ENCODE data around the gene ZNF844. TPM values are rescaled to one million over a fixed set of nuclear protein-coding genes. Genes with fewer than 3 reads are reported as not detected.
A peak's percentile ranks its signal among the peaks of the same experiment; 100 is the strongest.

Gene ZNF844
- total RNA-seq, 1 donor: 2.0 TPM

DNA sequence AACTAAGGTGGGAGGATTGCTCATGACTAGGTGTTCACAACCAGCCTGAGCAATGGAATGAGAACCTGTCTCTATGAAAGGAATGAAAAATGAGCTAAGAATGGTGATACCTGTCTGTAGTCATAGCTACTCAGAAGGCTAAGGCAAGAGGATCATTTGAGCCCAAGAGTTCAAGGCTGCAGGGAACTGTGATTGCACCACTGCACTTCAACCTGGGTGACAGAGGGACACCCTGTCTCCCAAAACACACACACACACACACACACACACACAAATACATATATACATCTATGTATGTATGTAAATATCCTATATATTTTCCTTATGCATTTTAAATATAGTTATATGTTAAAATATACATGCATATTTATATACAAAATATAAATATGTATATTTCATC, 21.6 kb upstream of the ZNF844 start:
- no peak for DNase-seq (ENCODE audit: low read depth)
- no peak overlapping the region for H3K4me3 ChIP-seq (ENCODE audit: low read depth, low read length)
- TF ChIP-seq, protein P1, sequence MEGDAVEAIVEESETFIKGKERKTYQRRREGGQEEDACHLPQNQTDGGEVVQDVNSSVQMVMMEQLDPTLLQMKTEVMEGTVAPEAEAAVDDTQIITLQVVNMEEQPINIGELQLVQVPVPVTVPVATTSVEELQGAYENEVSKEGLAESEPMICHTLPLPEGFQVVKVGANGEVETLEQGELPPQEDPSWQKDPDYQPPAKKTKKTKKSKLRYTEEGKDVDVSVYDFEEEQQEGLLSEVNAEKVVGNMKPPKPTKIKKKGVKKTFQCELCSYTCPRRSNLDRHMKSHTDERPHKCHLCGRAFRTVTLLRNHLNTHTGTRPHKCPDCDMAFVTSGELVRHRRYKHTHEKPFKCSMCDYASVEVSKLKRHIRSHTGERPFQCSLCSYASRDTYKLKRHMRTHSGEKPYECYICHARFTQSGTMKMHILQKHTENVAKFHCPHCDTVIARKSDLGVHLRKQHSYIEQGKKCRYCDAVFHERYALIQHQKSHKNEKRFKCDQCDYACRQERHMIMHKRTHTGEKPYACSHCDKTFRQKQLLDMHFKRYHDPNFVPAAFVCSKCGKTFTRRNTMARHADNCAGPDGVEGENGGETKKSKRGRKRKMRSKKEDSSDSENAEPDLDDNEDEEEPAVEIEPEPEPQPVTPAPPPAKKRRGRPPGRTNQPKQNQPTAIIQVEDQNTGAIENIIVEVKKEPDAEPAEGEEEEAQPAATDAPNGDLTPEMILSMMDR (IDR thresholded peaks at IDR 0.05; ENCODE audit: insufficient read depth, low read length): no peak

- H3K4me3 ChIP-seq (ENCODE audit: low read depth, low read length): no peak overlapping the region
- DNase-seq (ENCODE audit: low read depth): no peak
- TF ChIP-seq, protein P1 (IDR thresholded peaks at IDR 0.05; ENCODE audit: insufficient read depth, low read length): no peak
Observed at GRCh38 chr19:12043752-12044422, 20.6 kb upstream of the ZNF844 start.

DNA sequence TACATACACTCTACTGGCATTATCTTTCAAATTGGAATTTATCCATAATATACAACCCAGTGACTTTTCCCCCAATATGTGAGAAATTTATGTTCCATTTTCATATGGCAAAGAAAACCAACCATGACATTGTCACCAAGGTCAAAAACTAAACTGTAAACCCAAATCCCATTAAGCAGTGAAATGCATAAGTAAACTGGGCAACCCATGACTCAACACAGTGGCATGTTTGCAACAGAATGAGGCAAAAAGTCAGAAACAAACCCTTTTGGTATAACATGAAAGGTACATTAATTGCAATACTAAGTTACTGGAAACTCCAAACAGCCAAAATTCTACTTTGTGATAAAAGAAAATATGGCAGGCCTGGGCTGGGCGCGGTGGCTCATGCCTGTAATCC, 16.7 kb upstream of the ZNF844 start:
- DNase-seq (ENCODE audit: low read depth): no peak
- H3K4me3 ChIP-seq (ENCODE audit: low read depth, low read length): no peak overlapping the region
- TF ChIP-seq, protein P1 (IDR thresholded peaks at IDR 0.05; ENCODE audit: insufficient read depth, low read length): no peak

DNA sequence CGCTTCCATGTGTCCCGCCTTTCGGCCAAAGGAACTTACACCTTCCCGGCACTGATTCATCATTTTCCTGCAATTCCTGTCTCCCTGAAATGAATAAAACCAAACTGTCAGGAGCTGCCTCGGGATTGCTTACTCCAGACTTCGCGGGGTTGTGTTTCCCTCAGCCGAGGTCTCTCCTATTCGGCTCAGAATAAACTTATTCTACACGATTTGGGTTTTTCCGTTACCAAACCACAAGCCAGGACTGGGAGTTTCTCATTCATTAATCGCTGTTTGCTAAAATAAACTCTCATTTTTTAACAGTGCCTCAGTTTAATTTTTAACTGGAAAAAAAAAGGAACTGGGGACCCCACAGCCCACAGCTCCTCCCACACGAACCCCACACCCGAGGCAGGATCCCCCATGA, 12.4 kb upstream of the ZNF844 start:
- peak overlapping the region; percentile 81 for H3K4me3 ChIP-seq (ENCODE audit: low read depth, low read length)
- TF ChIP-seq, protein P1 (IDR thresholded peaks at IDR 0.05; ENCODE audit: insufficient read depth, low read length): no peak
- peak; percentile 16 for DNase-seq (ENCODE audit: low read depth)

DNA sequence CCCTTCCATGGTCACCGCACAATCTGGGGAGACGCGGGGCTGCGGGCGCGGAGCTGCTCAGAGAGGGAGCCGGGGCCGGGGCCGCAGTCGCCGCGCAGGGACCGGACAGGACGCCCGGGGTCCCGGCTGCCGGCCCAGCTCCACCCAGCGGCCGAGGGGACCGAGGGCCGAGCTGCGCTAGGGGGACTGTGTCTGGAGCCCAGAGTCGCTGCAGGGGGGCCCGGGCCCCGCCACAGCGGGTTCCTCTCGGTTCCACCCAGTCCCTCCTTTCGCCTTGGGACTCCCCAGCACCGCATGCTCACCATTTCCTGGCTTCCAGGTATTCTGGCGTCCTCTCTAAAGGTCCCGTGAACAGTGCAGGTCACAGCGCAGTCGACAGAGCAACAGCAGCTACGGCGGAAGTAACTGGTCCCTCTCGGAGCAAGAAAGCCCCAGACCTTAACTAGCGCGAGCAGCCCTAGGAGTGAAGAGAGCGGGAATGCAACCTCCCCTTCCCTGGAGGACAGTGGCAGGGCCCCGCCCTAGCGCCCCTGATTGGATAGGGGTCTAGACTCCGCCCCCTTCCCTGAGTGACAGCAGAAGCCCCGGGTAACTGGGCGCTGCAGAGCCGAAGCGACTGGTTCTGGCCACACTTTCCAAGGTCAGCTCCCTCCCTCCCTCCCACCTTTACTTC, 11.9 kb upstream of the ZNF844 start, which contains the start of gene ZNF878:
Gene ZNF878, minus strand, starts transcription at position 465 of the 673 bp plus-strand sequence. Its CDS starts 160 bp downstream, at position 305.
- peak within 1 kb of the TSS; percentile 81 for H3K4me3 ChIP-seq (ENCODE audit: low read depth, low read length)
- TF ChIP-seq, protein P1 (IDR thresholded peaks at IDR 0.05; ENCODE audit: insufficient read depth, low read length): no peak
- DNase-seq (ENCODE audit: low read depth): peak; percentile 71

- TF ChIP-seq, protein P1 (IDR thresholded peaks at IDR 0.05; ENCODE audit: insufficient read depth, low read length): no peak
- no peak for DNase-seq (ENCODE audit: low read depth)
- H3K4me3 ChIP-seq (ENCODE audit: low read depth, low read length): no peak overlapping the region
Observed at GRCh38 chr19:12055784-12056183, 8.7 kb upstream of the ZNF844 start.

All from fibroblast of the aortic adventitia (primary cell).